ENCODE results near the gene AQP5. TPM values are rescaled to one million over a fixed set of nuclear protein-coding genes. Genes with fewer than 3 reads are reported as not detected.

AQP5 gene
- total RNA-seq, 4 donors from 2014 or later = 7.8 TPM; not detected in 3

DNA sequence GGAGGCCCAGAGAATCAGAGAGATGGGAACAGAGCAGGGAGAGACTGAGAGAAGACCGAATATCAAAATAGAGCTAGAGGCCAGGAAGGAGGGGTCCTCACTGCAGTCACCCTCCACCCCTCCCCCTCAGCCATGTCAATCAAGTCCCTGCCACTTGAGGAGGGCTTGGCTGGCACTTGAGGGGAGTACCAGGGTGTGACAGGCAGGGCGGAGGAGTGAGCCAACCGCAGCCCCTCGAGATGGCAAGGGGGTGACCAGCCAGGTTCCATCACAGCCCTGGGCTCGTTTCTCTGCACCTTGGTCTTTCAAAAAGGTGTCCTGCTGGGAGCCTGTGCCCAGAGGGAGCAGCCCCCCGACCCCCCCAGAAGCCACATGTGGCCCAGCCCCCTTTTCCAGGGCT lies 4.2 kb downstream of the AQP5 start:
- Histone ChIP-seq H3K4me1 (peaks cover 0 to 24% (median 13%) of the 10 kb centered on the region in 3 donors), H3K9me3 (no peaks in the 10 kb centered on the region), H3K36me3 (no peaks in the 10 kb centered on the region), H3K27me3 (peaks cover 37% of the 10 kb centered on the region), H3K4me3 (no peak overlapping the region), H3K27ac (no peak overlapping the region)
- no peak for TF ChIP-seq EP300 (IDR thresholded peaks at IDR 0.05)
- ATAC-seq = no peak
- WGBS, 2 donors (ENCODE audit: low coverage in 1 of 2) = 17% methylated on average over 1 of the region's 6 CpGs; no CpG with 5 or more reads in 1 of the 2 donors

DNA sequence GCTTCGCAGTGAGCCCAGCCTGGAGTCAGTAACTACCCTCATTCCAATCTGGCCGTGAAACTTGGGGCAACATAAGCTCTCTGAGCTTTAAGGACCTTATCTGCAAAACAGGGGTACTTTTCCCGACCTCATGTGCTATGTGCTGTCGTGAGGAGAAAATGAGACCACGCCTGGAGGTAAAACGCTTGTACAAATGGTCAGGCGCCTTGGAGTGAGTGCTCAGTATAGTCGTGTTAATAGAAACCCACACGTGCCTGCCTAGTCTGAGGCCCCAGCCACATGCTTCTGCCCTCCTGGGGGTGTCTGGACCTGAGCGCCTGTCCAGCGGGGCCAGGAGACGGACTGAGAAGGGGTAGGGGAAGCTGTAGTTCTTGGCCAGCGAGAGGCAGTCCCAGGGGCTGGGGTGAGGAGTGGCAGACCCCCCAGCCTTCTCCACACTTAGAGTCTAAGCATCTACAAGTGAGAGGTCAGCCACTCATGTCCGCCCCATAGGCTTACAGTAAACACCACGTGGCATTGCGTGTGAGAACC lies 4.9 kb downstream of the AQP5 start:
- WGBS, 2 donors (ENCODE audit: low coverage in 1 of 2) = 46% methylated on average over 11 of the region's 16 CpGs; no CpG with 5 or more reads in 1 of the 2 donors
- H3K27me3 ChIP-seq = peaks cover 30% of the 10 kb centered on the region
- no peak for TF ChIP-seq POLR2A (IDR thresholded peaks at IDR 0.05)
- TF ChIP-seq, protein P1, sequence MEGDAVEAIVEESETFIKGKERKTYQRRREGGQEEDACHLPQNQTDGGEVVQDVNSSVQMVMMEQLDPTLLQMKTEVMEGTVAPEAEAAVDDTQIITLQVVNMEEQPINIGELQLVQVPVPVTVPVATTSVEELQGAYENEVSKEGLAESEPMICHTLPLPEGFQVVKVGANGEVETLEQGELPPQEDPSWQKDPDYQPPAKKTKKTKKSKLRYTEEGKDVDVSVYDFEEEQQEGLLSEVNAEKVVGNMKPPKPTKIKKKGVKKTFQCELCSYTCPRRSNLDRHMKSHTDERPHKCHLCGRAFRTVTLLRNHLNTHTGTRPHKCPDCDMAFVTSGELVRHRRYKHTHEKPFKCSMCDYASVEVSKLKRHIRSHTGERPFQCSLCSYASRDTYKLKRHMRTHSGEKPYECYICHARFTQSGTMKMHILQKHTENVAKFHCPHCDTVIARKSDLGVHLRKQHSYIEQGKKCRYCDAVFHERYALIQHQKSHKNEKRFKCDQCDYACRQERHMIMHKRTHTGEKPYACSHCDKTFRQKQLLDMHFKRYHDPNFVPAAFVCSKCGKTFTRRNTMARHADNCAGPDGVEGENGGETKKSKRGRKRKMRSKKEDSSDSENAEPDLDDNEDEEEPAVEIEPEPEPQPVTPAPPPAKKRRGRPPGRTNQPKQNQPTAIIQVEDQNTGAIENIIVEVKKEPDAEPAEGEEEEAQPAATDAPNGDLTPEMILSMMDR (IDR thresholded peaks at IDR 0.05) = no peak
- TF ChIP-seq POLR2AphosphoS5 (IDR thresholded peaks at IDR 0.05) = no peak
- no peak for TF ChIP-seq EP300 (IDR thresholded peaks at IDR 0.05)
- no peak for ATAC-seq
- no peak overlapping the region for H3K27ac ChIP-seq
- H3K4me3 ChIP-seq = no peak overlapping the region
- H3K9me3 ChIP-seq = no peaks in the 10 kb centered on the region
- no peaks in the 10 kb centered on the region for H3K36me3 ChIP-seq
- peaks cover 0 to 17% (median 8%) of the 10 kb centered on the region in 3 donors for H3K4me1 ChIP-seq

DNA sequence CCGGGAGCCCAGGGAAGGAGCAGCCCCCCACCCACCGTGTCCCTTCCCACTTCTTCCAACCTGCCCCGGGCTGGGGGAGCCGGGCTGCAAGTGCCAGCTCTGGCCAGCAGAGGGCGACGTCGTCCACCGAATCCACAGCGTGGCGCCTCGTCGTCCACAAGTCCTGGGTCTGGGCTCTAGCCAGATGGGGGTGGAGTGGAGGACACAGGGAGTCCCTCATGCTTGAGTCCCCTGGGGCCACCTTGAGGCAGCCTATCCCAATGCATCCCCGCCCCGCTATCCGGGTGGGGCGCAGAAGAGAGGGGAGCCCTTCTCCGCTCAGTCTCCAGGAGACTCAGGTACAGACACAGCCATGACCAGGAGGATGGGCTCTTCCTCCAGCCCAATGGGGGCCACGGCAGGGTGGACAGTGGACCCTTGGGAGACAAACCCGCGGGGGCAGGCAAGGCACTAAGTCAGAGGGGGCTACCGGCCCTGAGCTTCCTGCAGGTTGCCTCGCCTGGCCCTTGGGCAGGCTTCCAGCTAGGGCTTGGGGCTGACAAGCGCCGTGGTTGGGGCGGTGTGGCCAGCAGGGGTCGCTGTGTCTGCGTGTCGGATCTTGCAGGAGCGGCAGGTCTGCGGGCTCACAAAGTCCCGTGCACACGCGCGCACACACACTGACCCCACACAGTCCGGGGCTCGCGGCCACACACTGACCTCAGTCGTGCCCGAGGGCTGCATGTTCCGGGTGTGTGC lies 5.5 kb downstream of the AQP5 start:
- WGBS, 2 donors (ENCODE audit: low coverage in 1 of 2) = no CpG with 5 or more reads among the region's 40 CpGs
- Histone ChIP-seq H3K4me3 (peak overlapping the region; percentile 8 to 46), H3K9me3 (no peaks in the 10 kb centered on the region), H3K36me3 (no peaks in the 10 kb centered on the region), H3K27ac (peak overlapping the region in 1 of 4 donors; percentile 56), H3K27me3 (peaks cover 30% of the 10 kb centered on the region), H3K4me1 (peaks cover 0 to 13% (median 8%) of the 10 kb centered on the region in 3 donors)
- TF ChIP-seq EP300 (IDR thresholded peaks at IDR 0.05) (no peak), POLR2AphosphoS5 (IDR thresholded peaks at IDR 0.05) (peak; percentile 39)
- TF ChIP-seq, protein P1 (IDR thresholded peaks at IDR 0.05) = peak; percentile 30 to 97 (median 86)
- ATAC-seq = peak; percentile 89

DNA sequence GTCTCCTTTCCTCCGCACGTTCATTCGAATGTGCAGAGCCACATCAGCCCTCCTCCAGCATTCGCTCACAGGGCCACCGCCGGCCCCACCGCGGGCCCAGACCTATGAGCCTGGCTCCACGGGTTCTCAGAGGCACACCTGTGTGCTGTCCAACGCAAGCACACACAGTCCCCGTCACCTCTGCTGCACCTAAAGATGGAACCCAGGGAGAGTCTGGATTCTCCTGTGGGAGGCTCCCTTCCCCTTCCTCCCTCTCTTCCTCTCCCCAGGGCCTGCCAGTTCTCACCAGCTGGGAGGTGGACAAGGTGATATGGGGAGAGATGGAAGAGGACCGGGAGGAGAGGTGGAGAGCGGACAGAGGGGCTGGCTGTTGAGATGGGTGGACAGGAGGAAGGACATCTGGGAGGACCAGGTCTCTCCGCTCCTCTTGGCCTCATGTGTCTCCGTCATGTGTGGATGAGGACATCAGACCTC lies 6.1 kb downstream of the AQP5 start:
- peaks cover 0 to 13% (median 8%) of the 10 kb centered on the region in 3 donors for H3K4me1 ChIP-seq
- peak overlapping the region in 1 of 2 donors; percentile 46 for H3K4me3 ChIP-seq
- WGBS, 2 donors (ENCODE audit: low coverage in 1 of 2) = 70 to 100% methylated on average over 1 to 2 of the region's 15 CpGs
- H3K27me3 ChIP-seq = peaks cover 30% of the 10 kb centered on the region
- TF ChIP-seq, protein P1 (IDR thresholded peaks at IDR 0.05) = no peak
- TF ChIP-seq EP300 (IDR thresholded peaks at IDR 0.05) = no peak
- no peak for TF ChIP-seq POLR2AphosphoS5 (IDR thresholded peaks at IDR 0.05)
- TF ChIP-seq POLR2A (IDR thresholded peaks at IDR 0.05) = no peak
- no peak for ATAC-seq
- H3K27ac ChIP-seq = no peak overlapping the region
- H3K36me3 ChIP-seq = no peaks in the 10 kb centered on the region
- no peaks in the 10 kb centered on the region for H3K9me3 ChIP-seq

DNA sequence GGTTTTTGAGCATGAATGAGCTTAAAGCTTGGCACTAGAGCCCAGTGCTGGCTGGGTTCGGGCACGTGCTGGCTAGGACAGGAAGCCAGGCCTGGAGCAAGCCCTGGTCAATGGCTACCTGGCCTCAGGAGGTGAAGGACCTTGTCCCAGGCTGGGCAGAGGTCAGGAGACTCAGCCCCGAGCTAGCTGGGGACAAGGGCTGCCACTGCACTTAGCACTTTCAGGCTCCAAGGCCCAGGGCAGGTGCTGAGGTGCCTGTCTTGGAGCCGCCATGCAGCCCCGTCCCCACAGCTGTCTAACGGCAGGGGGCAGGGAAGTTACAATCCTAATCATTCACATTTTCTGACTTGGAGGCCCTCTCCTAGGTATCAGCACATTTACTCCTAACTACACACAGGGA lies 6.8 kb downstream of the AQP5 start:
- no peaks in the 10 kb centered on the region for H3K9me3 ChIP-seq
- H3K4me1 ChIP-seq = peaks cover 0 to 13% (median 8%) of the 10 kb centered on the region in 3 donors
- H3K27me3 ChIP-seq = peaks cover 30% of the 10 kb centered on the region
- H3K36me3 ChIP-seq = no peaks in the 10 kb centered on the region
- peak overlapping the region in 1 of 4 donors; percentile 30 for H3K27ac ChIP-seq
- WGBS, 2 donors (ENCODE audit: low coverage in 1 of 2) = 60 to 100% methylated on average over 1 of the region's 6 CpGs
- ATAC-seq = no peak
- H3K4me3 ChIP-seq = no peak overlapping the region
- TF ChIP-seq POLR2AphosphoS5 (IDR thresholded peaks at IDR 0.05) (no peak), EP300 (IDR thresholded peaks at IDR 0.05) (no peak), POLR2A (IDR thresholded peaks at IDR 0.05) (no peak)
- TF ChIP-seq, protein P1 (IDR thresholded peaks at IDR 0.05) = no peak

Measured in gastroesophageal sphincter (tissue), 4 donors.